Natural killer cell (primary cell): ENCODE measurements around the gene ARHGAP24. TPM values are rescaled to one million over a fixed set of nuclear protein-coding genes. Genes with fewer than 3 reads are reported as not detected.

Experiments used
- ATAC-seq, 3 donors: fragments of 150-1000 bp in 2 of 3; fragments of 200-7000 bp in 1 of 3; cut with Tn5 transposase; 1 replicate in 1 of 3; 2 replicates in 2 of 3; pipeline ENCODE4 v1.10.0; 2021; ENCODE audit warnings: mild to moderate bottlenecking in 2 of 3, moderate library complexity in 2 of 3
- DNase-seq, 2 donors: peaks; one replicate each; pipeline versions ENCODE4 v3.0.0 to v3.0.0-alpha.2; 2013 to 2021; ENCODE audit warnings: mixed read lengths in 1 of 2
- H3K27ac ChIP-seq: one replicate; pipeline ENCODE4 v1.5.1; 2013; ENCODE audit warnings: mild to moderate bottlenecking, low read length
- H3K27me3 ChIP-seq: one replicate; pipeline ENCODE4 v1.6.1; 2013; ENCODE audit warnings: low read length; ENCODE audit not compliant: control insufficient read depth, insufficient read depth
- H3K36me3 ChIP-seq: one replicate; pipeline ENCODE4 v1.6.1; 2013; ENCODE audit warnings: low read length; ENCODE audit not compliant: control insufficient read depth, insufficient read depth
- H3K4me1 ChIP-seq: one replicate; pipeline ENCODE4 v1.6.1; 2013; ENCODE audit warnings: low read length; ENCODE audit not compliant: control insufficient read depth, insufficient read depth
- H3K4me3 ChIP-seq: one replicate; pipeline ENCODE4 v1.5.1; 2013; ENCODE audit warnings: low read length
- H3K9me3 ChIP-seq: one replicate; pipeline ENCODE4 v1.6.1; 2013; ENCODE audit warnings: low read length; ENCODE audit not compliant: control insufficient read depth, insufficient read depth
- H3K27ac Mint-ChIP-seq, 2 donors: one replicate each; pipeline ENCODE4 v1.8.0; 2022; ENCODE audit warnings: mild to moderate bottlenecking in 2 of 2, mixed read lengths in 2 of 2, moderate library complexity in 1 of 2
- H3K27me3 Mint-ChIP-seq, 2 donors: one replicate each; pipeline ENCODE4 v1.8.0; 2022; ENCODE audit warnings: low read depth in 2 of 2, mixed read lengths in 2 of 2
- H3K36me3 Mint-ChIP-seq: one replicate; pipeline ENCODE4 v1.8.0; 2022; ENCODE audit warnings: mixed read lengths
- H3K4me1 Mint-ChIP-seq, 2 donors: one replicate each; pipeline ENCODE4 v1.8.0; 2022; ENCODE audit warnings: mixed read lengths in 2 of 2
- H3K4me3 Mint-ChIP-seq: one replicate; pipeline ENCODE4 v1.8.0; 2022; ENCODE audit warnings: mild to moderate bottlenecking, moderate library complexity, mixed read lengths
- H3K9me3 Mint-ChIP-seq, 2 donors: one replicate each; pipeline ENCODE4 v1.8.0; 2022; ENCODE audit warnings: mixed read lengths in 2 of 2
- CTCF ChIP-seq: fragments of 200-600 bp; IDR thresholded peaks from one replicate; pipeline ENCODE4 v1.8.0; 2022; ENCODE audit warnings: antibody characterized with exemption
- WGBS: methylation state at CpG from one replicate; pipeline ENCODE4 v1.1.7; 2013; ENCODE audit warnings: missing lambda C conversion rate; ENCODE audit not compliant: insufficient coverage; 5-methylcytosine and 5-hydroxymethylcytosine counted together
- intact Hi-C: fragments of 100-400 bp; cut with micrococcal nuclease; formaldehyde crosslinking; loops from one replicate; pipeline ENCODE4 v1.14.2; 2022
- total RNA-seq, 4 donors: library from RNA; stranded (reverse); fragments of 120-200 nt in 1 of 4; gene quantifications; one replicate each; pipeline versions ENCODE4 v1.2.3 to v1.2.4, GENCODE V29; 2013 to 2022

ARHGAP24 gene
- total RNA-seq, 3 donors from 2014 or later (not counting 1 experiment from before 2014, with no cell fraction given): 1.7 to 3.6 (median 1.7) TPM

GRCh38 chr4:85496933-85497332, 22.0 kb downstream of the ARHGAP24 start:
- Histone ChIP-seq H3K27ac (no peak overlapping the region), H3K4me3 (no peak overlapping the region), H3K4me1 (peaks cover 5% of the 10 kb centered on the region), H3K36me3 (no peaks in the 10 kb centered on the region), H3K9me3 (no peaks in the 10 kb centered on the region), H3K27me3 (no peaks in the 10 kb centered on the region)
- Mint-ChIP-seq H3K27ac (no peak overlapping the region), H3K27me3 (no peaks in the 10 kb centered on the region), H3K4me3 (no peak overlapping the region), H3K4me1 (no peaks in the 10 kb centered on the region), H3K36me3 (no peaks in the 10 kb centered on the region), H3K9me3 (peaks cover 12 to 17% of the 10 kb centered on the region in 2 donors)
- 45% methylated on average over 4 of the region's 4 CpGs for WGBS
- ATAC-seq: no peak
- TF ChIP-seq CTCF: no peak
- intact Hi-C loops: no loop called here
- DNase-seq: no peak

DNA sequence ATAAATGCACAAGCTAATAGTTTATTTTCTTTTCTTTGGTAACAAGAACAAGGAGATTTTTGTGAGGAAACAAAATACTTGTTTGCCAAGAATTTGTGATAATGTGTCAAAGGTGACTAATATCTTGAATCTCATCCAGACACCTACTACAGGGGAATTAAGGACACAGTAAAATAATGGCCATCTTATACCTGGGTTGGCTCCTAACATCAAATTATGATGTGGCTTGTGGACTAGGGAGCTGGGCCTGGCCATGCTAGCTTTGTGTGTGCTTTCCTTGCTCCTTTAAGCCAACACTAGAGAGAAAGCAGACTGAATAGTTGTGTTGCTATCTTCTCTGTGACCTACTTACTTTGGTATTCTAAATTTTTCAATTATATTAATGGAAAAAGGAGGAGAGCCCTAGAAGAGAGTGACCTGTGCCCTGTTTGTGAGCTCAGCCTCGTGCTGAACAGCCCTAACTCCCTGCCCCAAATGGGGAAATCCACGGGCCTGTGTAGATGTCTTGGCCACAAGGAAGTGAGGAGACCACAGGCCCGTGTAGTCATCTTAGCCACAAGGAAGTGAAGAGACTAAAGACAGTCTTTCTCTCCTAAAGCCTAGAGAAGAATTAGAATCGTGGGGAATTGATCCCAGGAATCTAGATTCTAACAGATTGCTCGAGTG, 23.3 kb downstream of the ARHGAP24 start:
- no peaks in the 10 kb centered on the region for H3K27me3 ChIP-seq
- 0% methylated on average over 3 of the region's 5 CpGs for WGBS
- peak in 2 of 3 donors; percentile 49 to 78 for ATAC-seq
- H3K4me1 ChIP-seq: peaks cover 5% of the 10 kb centered on the region
- peak in 1 of 2 donors; percentile 9 for DNase-seq
- H3K27me3 Mint-ChIP-seq: no peaks in the 10 kb centered on the region
- H3K4me3 Mint-ChIP-seq: no peak overlapping the region
- no peaks in the 10 kb centered on the region for H3K9me3 ChIP-seq
- H3K27ac ChIP-seq: peak overlapping the region; percentile 8
- no peak overlapping the region for H3K4me3 ChIP-seq
- intact Hi-C loops: no loop called here
- H3K27ac Mint-ChIP-seq: no peak overlapping the region
- peaks cover 10 to 12% of the 10 kb centered on the region in 2 donors for H3K9me3 Mint-ChIP-seq
- no peaks in the 10 kb centered on the region for H3K4me1 Mint-ChIP-seq
- no peaks in the 10 kb centered on the region for H3K36me3 ChIP-seq
- TF ChIP-seq CTCF: no peak
- H3K36me3 Mint-ChIP-seq: no peaks in the 10 kb centered on the region

GRCh38 chr4:85499573-85499972, 24.6 kb downstream of the ARHGAP24 start:
- Histone ChIP-seq H3K27ac (no peak overlapping the region), H3K4me3 (no peak overlapping the region), H3K4me1 (peaks cover 5% of the 10 kb centered on the region), H3K27me3 (no peaks in the 10 kb centered on the region), H3K36me3 (no peaks in the 10 kb centered on the region), H3K9me3 (no peaks in the 10 kb centered on the region)
- H3K27me3 Mint-ChIP-seq: no peaks in the 10 kb centered on the region
- TF ChIP-seq CTCF: no peak
- no peaks in the 10 kb centered on the region for H3K4me1 Mint-ChIP-seq
- H3K36me3 Mint-ChIP-seq: no peaks in the 10 kb centered on the region
- WGBS: 100% methylated on average over 2 of the region's 3 CpGs
- DNase-seq (no peak), ATAC-seq (no peak)
- intact Hi-C loops: no loop called here
- no peak overlapping the region for H3K27ac Mint-ChIP-seq
- peaks cover 7% of the 10 kb centered on the region in 2 donors for H3K9me3 Mint-ChIP-seq
- H3K4me3 Mint-ChIP-seq: no peak overlapping the region
